Panc1 (cell line): ENCODE measurements around the gene PCBP4. TPM values are rescaled to one million over a fixed set of nuclear protein-coding genes. Genes with fewer than 3 reads are reported as not detected.

Experiments used
- ATAC-seq: fragments of 200-7000 bp; cut with Tn5 transposase; 2 replicates; pipeline ENCODE4 v1.9.1; 2020; ENCODE audit warnings: mild to moderate bottlenecking, moderate library complexity
- BruUV-seq: library from RNA; stranded (reverse); fragments of 400-500 nt; replicated peaks from 2 replicates; lab custom pipeline; 2021; lab: Mats Ljungman, UMichigan
- CTCF ChIA-PET: fragments of 300-600 bp; sonication (Branson Sonifier 250); formaldehyde crosslinking; loops from one replicate; lab custom pipeline; 2022; ENCODE audit warnings: antibody characterized with exemption; lab: Charles Lee
- POLR2A ChIA-PET: fragments of 300-600 bp; sonication (Branson Sonifier 250); formaldehyde crosslinking; loops from one replicate; lab custom pipeline; 2022; ENCODE audit warnings: antibody characterized with exemption; lab: Charles Lee
- DNase-seq: peaks from one replicate; pipeline ENCODE4 v3.0.0-alpha.2; 2010; ENCODE audit warnings: low read depth, low spot score
- H3K27ac ChIP-seq: 2 replicates; pipeline ENCODE4 v1.5.1; 2011; ENCODE audit warnings: mild to moderate bottlenecking, low read length, inconsistent platforms
- H3K27me3 ChIP-seq: fragments of 200-500 bp; sonication (Bioruptor generic); 2 replicates; pipeline ENCODE4 v1.6.0; 2014; ENCODE audit warnings: low read length, inconsistent platforms; ENCODE audit not compliant: control insufficient read depth, insufficient read depth
- H3K36me3 ChIP-seq: fragments of 200-500 bp; sonication (Bioruptor generic); 2 replicates; pipeline ENCODE4 v1.5.1; 2014; ENCODE audit warnings: inconsistent platforms, mild to moderate bottlenecking, low read length, moderate library complexity; ENCODE audit not compliant: control insufficient read depth, insufficient read depth
- H3K4me1 ChIP-seq: 2 replicates; pipeline ENCODE4 v1.5.1; 2011; ENCODE audit warnings: inconsistent platforms, mild to moderate bottlenecking, low read length, moderate library complexity; ENCODE audit not compliant: control insufficient read depth, insufficient read depth
- H3K4me3 ChIP-seq, 2 experiments: 2 replicates each; pipeline ENCODE4 v1.5.1; 2011 to 2012; ENCODE audit warnings: low read depth in 2 of 2, low read length in 2 of 2, mild to moderate bottlenecking in 2 of 2, inconsistent platforms in 1 of 2, moderate library complexity in 1 of 2
- H3K9me3 ChIP-seq: fragments of 200-500 bp; sonication (Bioruptor generic); 2 replicates; pipeline ENCODE4 v1.5.1; 2014; ENCODE audit warnings: low read depth, mild to moderate bottlenecking, inconsistent platforms, low read length, moderate library complexity; ENCODE audit not compliant: control insufficient read depth, insufficient read depth
- POLR2AphosphoS5 ChIP-seq: IDR thresholded peaks from 2 replicates; pipeline ENCODE4 v1.6.1; 2012; ENCODE audit warnings: mild to moderate bottlenecking, low read depth, low read length, moderate library complexity
- SIN3A ChIP-seq: IDR thresholded peaks from 2 replicates; pipeline ENCODE4 v1.6.1; 2012; ENCODE audit warnings: low read depth, mild to moderate bottlenecking, low read length, moderate library complexity, borderline replicate concordance; ENCODE audit not compliant: insufficient read depth
- TCF7L2 ChIP-seq: IDR thresholded peaks from 2 replicates; pipeline ENCODE4 v1.6.1; 2011; ENCODE audit warnings: mild to moderate bottlenecking, low read depth, low read length, inconsistent platforms
- in situ Hi-C: cut with HindIII; loops from 2 replicates; pipeline ENCODE4 v1.10.0; 2016; ENCODE audit warnings: low sequenced_read_pairs, low pct_unique_long_range_greater_than_20kb
- intact Hi-C: fragments of 100-400 bp; cut with micrococcal nuclease; formaldehyde crosslinking; loops from one replicate; pipeline ENCODE4 v1.10.0; 2022; ENCODE audit not compliant: unreplicated experiment
- total RNA-seq: library from RNA; stranded (reverse); gene quantifications from one replicate; pipeline ENCODE4 v1.2.1, GENCODE V29; 2021; ENCODE audit not compliant: unreplicated experiment
- TF ChIP-seq, protein P1 (sequence below): fragments of 450-650 bp; IDR thresholded peaks from 2 replicates; pipeline ENCODE4 v1.5.1; 2017; ENCODE audit warnings: mild to moderate bottlenecking
- TF ChIP-seq, protein P2 (sequence below), 2 experiments: IDR thresholded peaks; 2 replicates each; pipeline ENCODE4 v1.6.1; 2011 to 2012; ENCODE audit warnings: low read depth in 2 of 2, control low read depth in 1 of 2, low read length in 1 of 2, mild to moderate bottlenecking in 1 of 2, moderate library complexity in 1 of 2; ENCODE audit not compliant: insufficient read depth in 1 of 2

The PCBP4 gene
- total RNA-seq, 1 experiment from 2014 or later: 58.0 TPM

DNA sequence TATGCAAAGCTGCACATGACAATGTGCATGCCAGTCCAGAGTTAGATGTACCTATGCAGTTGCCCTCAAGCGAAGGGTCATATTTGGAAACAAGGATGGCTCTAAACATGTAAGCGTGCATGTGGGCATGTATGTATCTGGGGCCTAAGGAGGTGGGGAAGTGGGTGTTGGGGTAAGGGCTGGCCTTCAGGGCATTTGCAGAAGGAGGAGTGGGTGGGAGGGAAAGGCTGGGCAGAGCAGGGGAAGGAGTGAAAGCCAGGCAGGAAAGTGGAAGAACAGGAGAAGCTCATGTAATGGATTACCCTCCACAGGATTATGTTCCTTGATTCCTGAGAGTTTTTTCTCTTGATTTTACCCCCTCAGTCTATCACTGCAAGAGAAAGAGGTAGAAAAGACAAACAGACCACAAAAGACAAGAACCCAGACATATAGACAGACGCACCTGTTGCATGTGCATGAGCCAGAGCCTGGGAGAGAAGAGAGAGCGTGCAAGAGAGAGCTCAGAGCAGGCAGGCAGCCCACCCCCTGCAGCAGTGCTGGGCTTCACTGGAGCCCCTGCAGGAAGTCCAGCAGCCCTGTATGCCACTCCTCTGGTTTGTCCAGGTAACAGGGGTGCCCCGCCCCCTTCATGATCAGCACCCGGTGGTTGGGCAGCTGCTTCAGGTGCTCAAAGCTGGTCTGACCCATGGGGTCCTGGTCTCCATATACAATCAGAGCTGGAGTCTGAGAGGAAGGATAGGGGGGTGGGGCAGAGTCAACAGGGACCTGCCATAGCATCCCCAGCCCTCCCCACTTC, 1.8 kb upstream of the PCBP4 start:
- ChIA-PET POLR2A (no interaction called here), CTCF (interaction anchor here (1.0 kb wide), 1 partner anchor 14 kb away, joined by 3 read pairs; no protein-coding TSS in a partner anchor)
- Histone ChIP-seq H3K9me3 (no peaks in the 10 kb centered on the region), H3K36me3 (no peaks in the 10 kb centered on the region; the same call in 1 of the 2 replicates), H3K4me1 (peaks cover 12% of the 10 kb centered on the region), H3K27me3 (no peaks in the 10 kb centered on the region), H3K27ac (no peak overlapping the region), H3K4me3 (no peak overlapping the region)
- TF ChIP-seq, protein P1, sequence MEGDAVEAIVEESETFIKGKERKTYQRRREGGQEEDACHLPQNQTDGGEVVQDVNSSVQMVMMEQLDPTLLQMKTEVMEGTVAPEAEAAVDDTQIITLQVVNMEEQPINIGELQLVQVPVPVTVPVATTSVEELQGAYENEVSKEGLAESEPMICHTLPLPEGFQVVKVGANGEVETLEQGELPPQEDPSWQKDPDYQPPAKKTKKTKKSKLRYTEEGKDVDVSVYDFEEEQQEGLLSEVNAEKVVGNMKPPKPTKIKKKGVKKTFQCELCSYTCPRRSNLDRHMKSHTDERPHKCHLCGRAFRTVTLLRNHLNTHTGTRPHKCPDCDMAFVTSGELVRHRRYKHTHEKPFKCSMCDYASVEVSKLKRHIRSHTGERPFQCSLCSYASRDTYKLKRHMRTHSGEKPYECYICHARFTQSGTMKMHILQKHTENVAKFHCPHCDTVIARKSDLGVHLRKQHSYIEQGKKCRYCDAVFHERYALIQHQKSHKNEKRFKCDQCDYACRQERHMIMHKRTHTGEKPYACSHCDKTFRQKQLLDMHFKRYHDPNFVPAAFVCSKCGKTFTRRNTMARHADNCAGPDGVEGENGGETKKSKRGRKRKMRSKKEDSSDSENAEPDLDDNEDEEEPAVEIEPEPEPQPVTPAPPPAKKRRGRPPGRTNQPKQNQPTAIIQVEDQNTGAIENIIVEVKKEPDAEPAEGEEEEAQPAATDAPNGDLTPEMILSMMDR: no peak
- TF ChIP-seq, protein P2, sequence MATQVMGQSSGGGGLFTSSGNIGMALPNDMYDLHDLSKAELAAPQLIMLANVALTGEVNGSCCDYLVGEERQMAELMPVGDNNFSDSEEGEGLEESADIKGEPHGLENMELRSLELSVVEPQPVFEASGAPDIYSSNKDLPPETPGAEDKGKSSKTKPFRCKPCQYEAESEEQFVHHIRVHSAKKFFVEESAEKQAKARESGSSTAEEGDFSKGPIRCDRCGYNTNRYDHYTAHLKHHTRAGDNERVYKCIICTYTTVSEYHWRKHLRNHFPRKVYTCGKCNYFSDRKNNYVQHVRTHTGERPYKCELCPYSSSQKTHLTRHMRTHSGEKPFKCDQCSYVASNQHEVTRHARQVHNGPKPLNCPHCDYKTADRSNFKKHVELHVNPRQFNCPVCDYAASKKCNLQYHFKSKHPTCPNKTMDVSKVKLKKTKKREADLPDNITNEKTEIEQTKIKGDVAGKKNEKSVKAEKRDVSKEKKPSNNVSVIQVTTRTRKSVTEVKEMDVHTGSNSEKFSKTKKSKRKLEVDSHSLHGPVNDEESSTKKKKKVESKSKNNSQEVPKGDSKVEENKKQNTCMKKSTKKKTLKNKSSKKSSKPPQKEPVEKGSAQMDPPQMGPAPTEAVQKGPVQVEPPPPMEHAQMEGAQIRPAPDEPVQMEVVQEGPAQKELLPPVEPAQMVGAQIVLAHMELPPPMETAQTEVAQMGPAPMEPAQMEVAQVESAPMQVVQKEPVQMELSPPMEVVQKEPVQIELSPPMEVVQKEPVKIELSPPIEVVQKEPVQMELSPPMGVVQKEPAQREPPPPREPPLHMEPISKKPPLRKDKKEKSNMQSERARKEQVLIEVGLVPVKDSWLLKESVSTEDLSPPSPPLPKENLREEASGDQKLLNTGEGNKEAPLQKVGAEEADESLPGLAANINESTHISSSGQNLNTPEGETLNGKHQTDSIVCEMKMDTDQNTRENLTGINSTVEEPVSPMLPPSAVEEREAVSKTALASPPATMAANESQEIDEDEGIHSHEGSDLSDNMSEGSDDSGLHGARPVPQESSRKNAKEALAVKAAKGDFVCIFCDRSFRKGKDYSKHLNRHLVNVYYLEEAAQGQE (IDR thresholded peaks at IDR 0.05; ENCODE audit: insufficient read depth in 1 of 2, low read depth in 2 of 2, low read length in 1 of 2): no peak
- ATAC-seq (no peak), DNase-seq (no peak)
- intact Hi-C loops: no loop called here
- in situ Hi-C loops: no loop called here
- BruUV-seq: TSS peak; percentile 76

DNA sequence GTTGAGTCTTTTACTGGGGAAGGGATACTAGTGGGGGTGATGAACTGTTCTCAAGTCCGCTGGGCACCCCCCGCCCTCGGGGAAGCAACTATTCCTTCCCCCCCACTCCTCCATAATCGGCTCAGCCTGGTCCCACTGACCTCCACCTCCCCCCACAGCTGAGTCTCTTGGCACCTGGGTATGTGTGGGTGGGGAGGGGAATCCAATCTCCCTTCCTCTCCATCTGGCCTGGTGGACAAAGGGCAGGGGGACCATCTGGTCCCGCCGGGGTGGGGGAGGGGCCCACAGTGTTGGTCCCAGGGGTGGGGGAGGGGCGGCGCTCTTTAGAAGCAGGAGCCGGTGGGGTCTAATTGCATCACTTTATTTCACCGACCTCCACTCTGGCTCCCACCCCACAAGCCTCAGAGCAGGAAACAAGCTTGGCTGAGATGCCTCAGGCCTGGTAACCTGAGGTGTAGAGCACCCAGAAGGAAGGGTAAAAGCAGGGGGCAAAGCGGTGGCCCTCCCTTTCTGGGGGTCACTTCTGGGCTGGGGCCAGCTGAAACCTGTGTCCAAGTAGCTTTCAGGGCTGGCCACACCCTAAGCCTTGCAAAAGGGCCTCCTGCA, 1.0 kb upstream of the PCBP4 start:
- ChIA-PET CTCF (interaction anchor here (0.6 to 1.0 kb wide), 2 partner anchors 15 to 36 kb away, joined by 3 read pairs; no protein-coding TSS in a partner anchor), POLR2A (no interaction called here)
- Histone ChIP-seq H3K4me3 (peak overlapping the region; percentile 57 to 61), H3K27me3 (no peaks in the 10 kb centered on the region), H3K36me3 (no peaks in the 10 kb centered on the region), H3K9me3 (no peaks in the 10 kb centered on the region), H3K27ac (peak overlapping the region; percentile 85), H3K4me1 (peaks cover 12% of the 10 kb centered on the region)
- TF ChIP-seq, protein P1: no peak
- TF ChIP-seq, protein P2 (IDR thresholded peaks at IDR 0.05; ENCODE audit: insufficient read depth in 1 of 2, low read depth in 2 of 2, low read length in 1 of 2): no peak
- TF ChIP-seq POLR2AphosphoS5: no peak
- no peak for TF ChIP-seq TCF7L2
- TF ChIP-seq SIN3A: no peak
- intact Hi-C loops: no loop called here
- DNase-seq: no peak
- in situ Hi-C loops: no loop called here
- peak; percentile 33; the same call in 1 of the 2 replicates for ATAC-seq
- no TSS peak for BruUV-seq
